Measurements from ENCODE around the gene BET1L. TPM values are rescaled to one million over a fixed set of nuclear protein-coding genes. Genes with fewer than 3 reads are reported as not detected.

BET1L gene
- total and polyA plus RNA-seq, 4 donors: 7.6 to 32.6 (median 23.4) TPM

DNA sequence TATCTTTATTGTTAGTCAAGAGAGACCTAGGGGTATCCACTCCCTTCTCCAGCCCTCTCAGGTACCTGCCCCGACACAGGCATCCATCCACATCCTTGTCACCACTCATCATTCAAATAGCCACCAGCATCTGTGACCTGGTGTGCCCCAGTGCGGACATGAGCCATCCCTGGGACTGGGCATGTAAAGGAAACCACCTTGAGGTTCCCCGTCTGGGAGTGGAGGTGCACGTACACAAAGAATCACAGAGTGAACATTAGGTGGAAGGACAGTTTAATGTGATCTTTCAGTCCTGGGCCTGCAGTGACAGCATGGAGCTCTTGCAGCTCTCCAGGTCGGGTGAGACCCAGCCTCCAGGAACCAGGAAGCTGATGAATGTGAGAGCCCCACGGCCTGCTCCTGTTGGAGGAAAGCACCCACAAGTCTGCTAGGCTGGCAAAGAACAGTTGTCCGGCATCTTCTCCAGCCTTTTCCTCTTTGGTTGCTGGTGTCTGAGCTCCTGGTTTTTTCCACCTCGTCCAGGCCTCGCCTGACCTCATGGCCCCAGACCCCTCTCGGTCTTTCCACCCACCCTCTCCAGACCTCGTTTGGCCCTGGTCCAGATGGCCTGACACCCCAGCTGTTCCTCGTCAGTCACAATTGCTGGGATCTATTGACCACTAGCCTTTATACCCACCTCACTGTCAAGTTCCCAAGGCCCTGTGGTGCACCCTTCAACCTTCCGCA lies 46.1 kb upstream of the BET1L start:
- H3K4me3 ChIP-seq (ENCODE audit: low read depth in 1 of 3, low read length in 3 of 3): no peak overlapping the region
- H3K9ac ChIP-seq (ENCODE audit: low read depth in 1 of 2, low read length in 2 of 2): no peak overlapping the region
- no peaks in the 10 kb centered on the region for H3K9me3 ChIP-seq (ENCODE audit: control insufficient read depth in 4 of 4, low read length in 3 of 4)
- no peak for DNase-seq (ENCODE audit: low spot score)
- peaks cover 6 to 48% (median 24%) of the 10 kb centered on the region in 4 donors for H3K36me3 ChIP-seq (ENCODE audit: control insufficient read depth in 4 of 4, insufficient read depth in 3 of 4, low read depth in 1 of 4, low read length in 3 of 4)
- H3K27me3 ChIP-seq (ENCODE audit: control insufficient read depth in 4 of 4, insufficient read depth in 4 of 4, low read length in 3 of 4): no peaks in the 10 kb centered on the region
- H3K27ac ChIP-seq (ENCODE audit: low read depth in 1 of 2, low read length in 2 of 2): no peak overlapping the region
- 84% methylated on average over 13 of the region's 13 CpGs for WGBS
- no peak for TF ChIP-seq EGR1 (IDR thresholded peaks at IDR 0.05; ENCODE audit: low read depth in 2 of 2)
- no peak for TF ChIP-seq MAX (IDR thresholded peaks at IDR 0.05)
- no peak for TF ChIP-seq JUND (IDR thresholded peaks at IDR 0.05)
- no peak for TF ChIP-seq RAD21 (IDR thresholded peaks at IDR 0.05)
- TF ChIP-seq CTCF (IDR thresholded peaks at IDR 0.05; ENCODE audit: low read depth, low read length, missing input control): no peak
- no peak for TF ChIP-seq SP1 (IDR thresholded peaks at IDR 0.05)
- TF ChIP-seq NR2F2 (IDR thresholded peaks at IDR 0.05): no peak
- TF ChIP-seq REST (IDR thresholded peaks at IDR 0.05): no peak
- TF ChIP-seq HNF4G (IDR thresholded peaks at IDR 0.05): no peak
- TF ChIP-seq, protein P1, sequence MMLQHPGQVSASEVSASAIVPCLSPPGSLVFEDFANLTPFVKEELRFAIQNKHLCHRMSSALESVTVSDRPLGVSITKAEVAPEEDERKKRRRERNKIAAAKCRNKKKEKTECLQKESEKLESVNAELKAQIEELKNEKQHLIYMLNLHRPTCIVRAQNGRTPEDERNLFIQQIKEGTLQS (IDR thresholded peaks at IDR 0.05): no peak
- TF ChIP-seq, protein P2, sequence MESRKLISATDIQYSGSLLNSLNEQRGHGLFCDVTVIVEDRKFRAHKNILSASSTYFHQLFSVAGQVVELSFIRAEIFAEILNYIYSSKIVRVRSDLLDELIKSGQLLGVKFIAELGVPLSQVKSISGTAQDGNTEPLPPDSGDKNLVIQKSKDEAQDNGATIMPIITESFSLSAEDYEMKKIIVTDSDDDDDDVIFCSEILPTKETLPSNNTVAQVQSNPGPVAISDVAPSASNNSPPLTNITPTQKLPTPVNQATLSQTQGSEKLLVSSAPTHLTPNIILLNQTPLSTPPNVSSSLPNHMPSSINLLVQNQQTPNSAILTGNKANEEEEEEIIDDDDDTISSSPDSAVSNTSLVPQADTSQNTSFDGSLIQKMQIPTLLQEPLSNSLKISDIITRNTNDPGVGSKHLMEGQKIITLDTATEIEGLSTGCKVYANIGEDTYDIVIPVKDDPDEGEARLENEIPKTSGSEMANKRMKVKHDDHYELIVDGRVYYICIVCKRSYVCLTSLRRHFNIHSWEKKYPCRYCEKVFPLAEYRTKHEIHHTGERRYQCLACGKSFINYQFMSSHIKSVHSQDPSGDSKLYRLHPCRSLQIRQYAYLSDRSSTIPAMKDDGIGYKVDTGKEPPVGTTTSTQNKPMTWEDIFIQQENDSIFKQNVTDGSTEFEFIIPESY (IDR thresholded peaks at IDR 0.05): no peak
- no peak for TF ChIP-seq RXRA (IDR thresholded peaks at IDR 0.05)
- no peaks in the 10 kb centered on the region for H3K4me1 ChIP-seq (ENCODE audit: control insufficient read depth in 4 of 4, insufficient read depth in 4 of 4, low read length in 3 of 4)

DNA sequence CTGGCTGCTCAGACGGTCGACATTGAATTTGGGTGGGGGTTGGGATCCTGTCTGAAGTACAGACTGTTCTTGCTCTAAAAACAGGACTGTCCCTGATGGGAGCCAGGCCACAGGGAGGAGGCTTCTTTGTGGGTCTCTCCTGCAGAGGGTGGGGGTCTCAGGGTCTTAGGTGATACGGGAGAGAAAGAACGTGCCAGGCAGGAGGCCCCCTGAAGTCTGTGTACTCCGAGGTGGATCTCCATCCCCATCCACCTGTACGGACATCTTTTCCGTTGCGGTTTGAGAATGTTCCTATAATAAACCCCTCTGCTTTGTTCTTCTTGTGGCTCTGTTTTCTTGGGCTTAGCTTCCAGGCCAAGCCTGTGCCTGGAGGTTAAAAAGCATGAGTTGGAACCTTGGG lies 45.5 kb upstream of the BET1L start:
- Histone ChIP-seq H3K27ac (ENCODE audit: low read depth in 1 of 2, low read length in 2 of 2) (no peak overlapping the region), H3K4me1 (ENCODE audit: control insufficient read depth in 4 of 4, insufficient read depth in 4 of 4, low read length in 3 of 4) (no peaks in the 10 kb centered on the region), H3K36me3 (ENCODE audit: control insufficient read depth in 4 of 4, insufficient read depth in 3 of 4, low read depth in 1 of 4, low read length in 3 of 4) (peaks cover 10 to 54% (median 27%) of the 10 kb centered on the region in 4 donors), H3K27me3 (ENCODE audit: control insufficient read depth in 4 of 4, insufficient read depth in 4 of 4, low read length in 3 of 4) (no peaks in the 10 kb centered on the region), H3K4me3 (ENCODE audit: low read depth in 1 of 3, low read length in 3 of 3) (no peak overlapping the region), H3K9me3 (ENCODE audit: control insufficient read depth in 4 of 4, low read length in 3 of 4) (no peaks in the 10 kb centered on the region), H3K9ac (ENCODE audit: low read depth in 1 of 2, low read length in 2 of 2) (no peak overlapping the region)
- no peak for TF ChIP-seq HNF4A (conservative IDR thresholded peaks at IDR 0.05)
- no peak for TF ChIP-seq TAF1 (conservative IDR thresholded peaks at IDR 0.05)
- TF ChIP-seq HNF4G (IDR thresholded peaks at IDR 0.05): no peak
- TF ChIP-seq GABPA (IDR thresholded peaks at IDR 0.05 in 1 of 2, conservative IDR thresholded peaks at IDR 0.05 in 1 of 2): no peak
- TF ChIP-seq, protein P2 (IDR thresholded peaks at IDR 0.05): no peak
- TF ChIP-seq YY1 (IDR thresholded peaks at IDR 0.05): no peak
- no peak for TF ChIP-seq MAX (IDR thresholded peaks at IDR 0.05)
- TF ChIP-seq REST (IDR thresholded peaks at IDR 0.05): no peak
- no peak for DNase-seq (ENCODE audit: low spot score)
- 92% methylated on average over 8 of the region's 8 CpGs for WGBS
